Stimulated activated CD8-positive, alpha-beta memory T cell treated with anti-CD3 and anti-CD28 coated beads, Interleukin-12 subunit alpha, Interleukin-12 subunit beta, amount 100 ng/mL, for 24 hours (primary cell): ENCODE measurements around the gene CAMKK1.

Experiments used
- DNase-seq: peaks from one replicate; pipeline ENCODE4 v3.0.0-alpha.2; 2020; ENCODE audit errors: extremely low read depth

Gene CAMKK1

GRCh38 chr17:3896968-3897235 lies 4.0 kb upstream of the CAMKK1 start:
- no peak for DNase-seq

- no peak for DNase-seq
Observed at GRCh38 chr17:3896108-3896967, 3.5 kb upstream of the CAMKK1 start.

GRCh38 chr17:3895354-3895753 lies 2.5 kb upstream of the CAMKK1 start:
- DNase-seq: no peak

GRCh38 chr17:3894911-3895343 lies 2.1 kb upstream of the CAMKK1 start:
- no peak for DNase-seq

- DNase-seq: no peak
Observed at GRCh38 chr17:3894188-3894587, 1.3 kb upstream of the CAMKK1 start.

- no peak for DNase-seq
Observed at GRCh38 chr17:3893720-3894116, 865 bp upstream of the CAMKK1 start.

GRCh38 chr17:3892095-3892998 lies 506 bp downstream of the CAMKK1 start:
- no peak for DNase-seq

- no peak for DNase-seq
Observed at GRCh38 chr17:3891626-3892094, 1.2 kb downstream of the CAMKK1 start.

GRCh38 chr17:3890878-3891219 lies 2.0 kb downstream of the CAMKK1 start:
- DNase-seq: no peak

GRCh38 chr17:3890082-3890877 lies 2.6 kb downstream of the CAMKK1 start:
- no peak for DNase-seq

- DNase-seq: no peak
Observed at GRCh38 chr17:3889325-3890012, 3.4 kb downstream of the CAMKK1 start.

- no peak for DNase-seq
Observed at GRCh38 chr17:3888343-3889171, 4.3 kb downstream of the CAMKK1 start.

GRCh38 chr17:3887804-3888203 lies 5.0 kb downstream of the CAMKK1 start:
- DNase-seq: no peak

GRCh38 chr17:3887394-3887793 lies 5.5 kb downstream of the CAMKK1 start:
- DNase-seq: no peak

- DNase-seq: no peak
Observed at GRCh38 chr17:3886776-3887175, 6.1 kb downstream of the CAMKK1 start.

- no peak for DNase-seq
Observed at GRCh38 chr17:3885970-3886369, 6.9 kb downstream of the CAMKK1 start.

GRCh38 chr17:3885271-3885670 lies 7.6 kb downstream of the CAMKK1 start:
- no peak for DNase-seq

- DNase-seq: no peak
Observed at GRCh38 chr17:3884188-3884587, 8.7 kb downstream of the CAMKK1 start.

GRCh38 chr17:3882276-3882675 lies 10.6 kb downstream of the CAMKK1 start:
- no peak for DNase-seq

GRCh38 chr17:3880983-3881382 lies 11.9 kb downstream of the CAMKK1 start:
- no peak for DNase-seq
